NCI-H2081 (cell line): ENCODE data around the gene ZYG11B.
"Not testable (repeated sequence)": the region's sequence is repeated elsewhere in the genome, so short reads cannot be mapped to it uniquely, and the experiment has no call there.

Experiments
- DNase-seq, 2 experiments: peaks; one replicate each; lab custom pipeline; 2025; lab: John Stamatoyannopoulos, UW

The ZYG11B gene

GRCh38 chr1:52707927-52708655 is 18.2 kb upstream of the ZYG11B start:
- no peak for DNase-seq

DNA sequence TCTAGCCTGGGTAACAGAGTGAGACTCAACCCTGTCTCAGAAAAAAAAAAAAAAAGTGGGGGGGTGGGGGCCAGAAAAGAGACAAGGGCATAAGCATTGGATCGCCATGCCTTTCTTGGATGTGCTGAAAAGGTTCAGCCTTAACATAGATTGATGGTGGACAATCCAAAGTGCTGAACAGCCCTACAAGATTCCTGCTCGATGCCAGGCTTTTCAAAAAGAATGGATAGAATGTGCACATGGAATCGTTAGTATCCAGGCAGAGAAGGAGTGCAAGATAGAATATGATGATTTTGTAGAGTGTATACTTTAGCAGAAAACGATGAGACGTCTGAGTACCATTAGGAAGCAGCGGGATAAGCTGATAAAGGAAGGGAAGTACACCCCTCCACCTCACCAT is 17.2 kb upstream of the ZYG11B start:
- DNase-seq = no peak

- DNase-seq = no peak
Measured at GRCh38 chr1:52713590-52713989, 12.7 kb upstream of the ZYG11B start.

- DNase-seq = not testable (repeated sequence)
Measured at GRCh38 chr1:52715296-52715695, 11.0 kb upstream of the ZYG11B start.

- DNase-seq = no peak
Measured at GRCh38 chr1:52723260-52723659, 3.0 kb upstream of the ZYG11B start.

DNA sequence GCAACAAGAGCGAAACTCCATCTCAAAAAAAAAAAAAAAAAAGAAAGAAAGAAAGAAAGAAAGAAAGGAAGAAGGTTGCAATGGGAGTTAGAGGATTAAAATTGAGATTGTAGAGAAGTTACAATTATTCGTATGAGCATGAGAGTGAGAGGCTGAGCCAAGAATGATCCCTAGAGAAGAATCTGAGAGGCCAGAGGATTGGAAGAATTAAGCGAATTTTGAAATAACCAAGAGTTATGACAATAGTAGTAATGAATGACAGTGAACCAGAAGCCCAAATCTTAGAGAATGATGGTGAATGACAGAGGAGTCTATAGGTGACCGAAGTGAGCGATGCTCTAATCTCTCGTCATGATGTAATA is 369 bp upstream of the ZYG11B start:
- DNase-seq = no peak

- peak; percentile 25 to 36 for DNase-seq
Measured at GRCh38 chr1:52727114-52727586, 897 bp downstream of the ZYG11B start.

DNA sequence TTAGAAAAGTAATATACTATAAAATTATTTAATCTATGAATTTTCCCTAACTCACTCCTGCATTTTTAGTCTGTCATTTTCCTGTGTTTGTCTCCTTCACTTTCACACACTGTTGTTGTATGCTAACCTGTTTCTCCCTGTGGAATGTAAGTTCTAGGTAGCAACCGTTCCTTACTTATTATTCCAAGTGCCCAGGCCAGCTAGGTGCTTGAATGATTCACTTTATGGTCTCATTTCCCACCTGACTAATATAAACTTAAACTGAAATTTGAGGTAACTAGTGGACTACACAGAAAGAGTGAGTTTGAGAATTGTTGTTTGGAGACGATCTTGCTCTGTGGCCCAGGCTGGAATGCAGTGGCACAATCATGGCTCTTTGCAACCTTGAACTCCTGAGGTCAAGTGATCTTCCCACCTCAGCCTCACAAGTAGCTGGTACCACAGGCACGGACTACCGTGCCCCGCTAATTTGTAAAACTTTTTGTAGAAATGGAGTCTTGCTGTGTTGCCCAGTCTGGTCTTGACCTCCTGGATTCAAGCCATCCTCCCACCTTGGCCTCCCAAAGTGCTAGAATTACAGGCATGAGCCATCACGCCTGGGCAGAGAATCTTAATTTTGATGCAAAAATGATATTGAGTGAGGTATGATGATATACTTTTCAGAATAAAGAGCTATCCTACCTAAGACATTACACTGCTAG is 1.9 kb downstream of the ZYG11B start:
- DNase-seq = no peak

- DNase-seq = no peak
Measured at GRCh38 chr1:52733368-52733767, 7.1 kb downstream of the ZYG11B start.

- not testable (repeated sequence) for DNase-seq
Measured at GRCh38 chr1:52735371-52735770, 9.1 kb downstream of the ZYG11B start.

DNA sequence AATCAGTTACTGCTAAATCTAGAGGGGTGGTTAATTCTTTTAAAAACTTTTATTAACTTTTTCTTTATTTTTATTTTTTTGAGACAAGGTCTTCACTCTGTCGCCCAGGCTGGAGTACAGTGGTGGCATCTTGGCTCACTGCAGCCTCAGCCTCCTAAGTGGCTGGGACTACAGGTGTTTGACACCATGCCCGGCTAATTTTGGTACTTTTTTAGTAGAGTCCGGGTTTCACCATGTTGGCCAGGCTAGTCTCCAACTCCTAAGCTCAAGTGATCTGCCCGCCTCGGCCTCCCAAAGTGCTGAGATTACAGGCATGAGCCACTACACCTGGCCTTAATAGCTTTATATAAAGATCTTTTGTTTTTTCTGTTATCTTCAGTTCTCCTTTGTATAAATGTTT is 11.9 kb downstream of the ZYG11B start:
- no peak for DNase-seq

DNA sequence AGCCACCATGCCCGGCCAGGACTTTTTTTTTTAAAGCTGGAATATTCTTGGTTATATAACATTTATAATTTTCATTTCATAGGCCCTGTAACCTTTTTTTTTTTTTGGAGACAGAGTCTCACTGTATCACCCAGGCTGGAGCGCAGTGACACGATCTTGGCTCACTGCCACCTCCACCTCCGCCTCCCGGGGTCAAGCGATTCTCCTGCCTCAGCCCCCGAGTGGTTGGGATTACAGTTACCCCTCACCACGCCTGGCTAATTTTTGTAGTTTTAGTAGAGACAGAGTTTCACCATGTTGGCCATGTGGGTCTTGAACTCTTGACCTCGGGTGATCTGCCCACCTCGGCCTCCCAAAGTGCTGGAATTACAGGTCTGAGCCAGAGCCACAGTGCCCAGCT is 12.6 kb downstream of the ZYG11B start:
- no peak for DNase-seq

DNA sequence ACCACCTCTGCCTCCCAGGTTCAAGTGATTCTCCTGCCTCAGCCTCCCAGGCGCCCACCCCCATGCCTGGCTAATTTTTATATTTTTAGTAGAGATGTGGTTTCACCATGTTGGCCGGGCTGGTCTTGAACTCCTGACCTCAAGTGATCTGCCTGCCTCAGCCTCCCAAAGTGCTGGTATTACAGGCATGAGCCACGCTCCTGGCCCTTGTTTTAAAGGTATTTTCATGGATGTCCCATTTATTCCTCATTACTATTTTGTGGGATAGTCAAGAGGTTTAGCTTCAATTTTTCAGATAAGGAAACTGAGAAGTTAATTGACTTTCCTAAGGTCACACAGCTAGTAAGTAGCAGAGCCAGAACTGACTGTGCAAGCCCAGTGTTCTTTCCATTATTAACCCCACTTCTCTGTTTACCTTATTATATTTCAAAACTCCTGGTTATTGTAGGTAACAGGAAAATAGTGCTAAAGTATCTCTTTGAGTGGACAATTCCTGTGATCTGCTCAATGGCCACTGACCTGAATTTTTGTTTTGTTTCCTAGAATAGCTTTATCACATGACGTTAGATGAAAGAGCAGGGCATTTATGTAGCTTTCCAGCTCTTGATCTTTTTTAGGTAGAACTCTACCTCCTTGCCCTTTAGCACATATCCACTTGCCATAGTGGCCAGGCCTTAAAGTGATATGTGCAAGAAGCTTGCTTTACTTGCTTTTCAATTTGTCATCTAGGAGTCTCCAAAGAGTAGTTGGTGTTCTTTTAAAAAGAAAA is 13.6 kb downstream of the ZYG11B start:
- DNase-seq = no peak

GRCh38 chr1:52741259-52741658 is 15.0 kb downstream of the ZYG11B start:
- no peak for DNase-seq

DNA sequence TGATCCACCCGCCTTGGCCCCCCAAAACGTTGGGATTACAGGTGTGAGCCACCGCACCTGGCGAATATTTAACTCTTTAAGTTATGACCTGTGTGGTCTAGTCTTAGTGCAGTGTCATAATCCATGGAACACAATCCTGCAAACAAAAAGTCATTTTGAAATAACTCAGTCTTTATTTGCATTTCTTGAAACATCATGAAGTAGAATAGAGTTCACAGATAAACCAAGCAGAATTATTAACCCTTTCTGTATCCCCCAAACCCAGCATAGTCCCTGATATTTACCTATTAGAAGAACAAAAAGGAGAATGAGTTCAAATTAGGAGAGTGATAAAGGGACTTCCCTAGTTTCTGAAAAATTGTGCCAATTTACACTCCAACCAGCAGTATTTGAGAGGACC is 19.9 kb downstream of the ZYG11B start:
- no peak for DNase-seq

GRCh38 chr1:52747450-52747849 is 21.2 kb downstream of the ZYG11B start:
- DNase-seq = no peak

DNA sequence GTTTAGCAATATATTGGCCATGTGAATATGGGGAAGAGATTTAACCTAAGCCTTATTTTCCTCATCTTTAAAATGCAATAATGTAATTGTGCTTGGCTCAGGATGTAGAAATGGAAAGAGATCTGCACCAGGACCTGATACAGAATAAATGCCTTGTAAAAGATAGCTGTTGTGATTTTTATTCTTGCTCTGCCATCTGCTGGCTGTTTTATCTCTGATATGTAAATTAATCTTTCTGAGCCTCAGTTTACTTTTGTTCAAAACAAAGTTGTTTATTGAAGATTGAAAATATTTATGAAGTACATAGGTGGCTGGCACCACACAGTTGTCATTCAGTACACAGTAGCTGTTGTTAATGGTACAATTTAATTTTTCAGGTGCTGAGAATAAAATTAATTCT is 21.9 kb downstream of the ZYG11B start:
- no peak for DNase-seq

DNA sequence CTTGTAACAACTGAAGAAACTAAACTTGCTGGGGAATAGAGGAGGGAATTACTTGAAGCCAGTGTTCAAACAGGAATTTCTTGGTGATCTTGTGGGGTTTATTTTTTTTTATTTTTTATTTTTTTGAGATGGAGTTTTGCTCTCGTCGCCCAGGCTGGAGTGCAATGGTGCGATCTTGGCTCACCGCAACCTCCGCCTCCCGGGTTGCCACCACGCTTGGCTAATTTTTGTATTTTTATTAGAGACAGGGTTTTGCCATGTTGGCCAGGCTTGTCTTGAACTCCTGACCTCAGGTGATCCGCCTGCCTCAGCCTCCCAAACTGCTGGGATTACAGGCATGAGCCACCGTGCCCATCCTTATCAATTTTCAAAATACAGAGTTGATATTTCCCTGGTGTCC is 23.2 kb downstream of the ZYG11B start:
- not testable (repeated sequence) for DNase-seq

- not testable (repeated sequence) for DNase-seq
Measured at GRCh38 chr1:52750139-52750538, 23.9 kb downstream of the ZYG11B start.

GRCh38 chr1:52751589-52752483 is 25.6 kb downstream of the ZYG11B start:
- DNase-seq = no peak

- no peak for DNase-seq
Measured at GRCh38 chr1:52752484-52752826, 26.2 kb downstream of the ZYG11B start.

DNA sequence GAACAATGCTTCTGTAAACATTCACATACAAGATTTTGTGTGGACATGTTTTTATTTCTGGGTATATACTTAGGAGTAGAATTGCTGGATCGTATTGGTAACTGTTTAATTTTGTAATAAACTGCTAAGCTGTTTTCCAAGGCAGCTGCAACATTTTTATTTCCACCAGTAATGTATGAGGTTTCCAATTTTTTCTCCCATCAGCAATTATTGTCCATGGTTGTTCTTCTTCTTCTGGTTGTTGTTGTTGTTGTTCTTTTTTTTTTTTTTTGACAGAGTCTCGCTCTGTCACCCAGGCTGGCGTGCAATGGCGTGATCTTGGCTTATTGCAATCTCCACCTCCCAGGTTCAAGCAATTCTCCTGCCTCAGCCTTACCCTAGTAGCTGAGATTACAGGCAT is 26.9 kb downstream of the ZYG11B start:
- DNase-seq = no peak
